HG02759 (cell line): ENCODE measurements around the gene AKR1C3.
"Not testable (repeated sequence)": the region's sequence is repeated elsewhere in the genome, so short reads cannot be mapped to it uniquely, and the experiment has no call there.

Experiments used
- ATAC-seq: cut with Tn5 transposase; IDR thresholded peaks from one replicate; pipeline ENCODE4 v1.9.1; 2021; ENCODE audit warnings: mild to moderate bottlenecking, moderate library complexity; ENCODE audit not compliant: unreplicated experiment

Gene AKR1C3

GRCh38 chr10:5088703-5089261, 5.4 kb upstream of the AKR1C3 start:
- no peak for ATAC-seq

GRCh38 chr10:5089865-5090264, 4.3 kb upstream of the AKR1C3 start:
- no peak for ATAC-seq

- ATAC-seq: no peak
Observed at GRCh38 chr10:5090551-5090950, 3.7 kb upstream of the AKR1C3 start.

- no peak for ATAC-seq
Observed at GRCh38 chr10:5091196-5091595, 3.0 kb upstream of the AKR1C3 start.

GRCh38 chr10:5092375-5092774, 1.8 kb upstream of the AKR1C3 start:
- ATAC-seq: no peak

GRCh38 chr10:5092848-5093790, 1.1 kb upstream of the AKR1C3 start:
- no peak for ATAC-seq

GRCh38 chr10:5095687-5096086, 1.5 kb downstream of the AKR1C3 start:
- ATAC-seq: no peak

GRCh38 chr10:5096108-5096507, 1.9 kb downstream of the AKR1C3 start:
- no peak for ATAC-seq

GRCh38 chr10:5102479-5102878, 8.3 kb downstream of the AKR1C3 start:
- ATAC-seq: not testable (repeated sequence)

GRCh38 chr10:5103481-5103880, 9.3 kb downstream of the AKR1C3 start:
- no peak for ATAC-seq

- no peak for ATAC-seq
Observed at GRCh38 chr10:5105626-5106025, 11.4 kb downstream of the AKR1C3 start.

GRCh38 chr10:5106553-5106952, 12.3 kb downstream of the AKR1C3 start:
- no peak for ATAC-seq

GRCh38 chr10:5107860-5108526, 13.8 kb downstream of the AKR1C3 start:
- ATAC-seq: no peak

- no peak for ATAC-seq
Observed at GRCh38 chr10:5108658-5109416, 14.6 kb downstream of the AKR1C3 start.

- ATAC-seq: not testable (repeated sequence)
Observed at GRCh38 chr10:5109861-5110260, 15.6 kb downstream of the AKR1C3 start.

- ATAC-seq: no peak
Observed at GRCh38 chr10:5116621-5117020, 22.4 kb downstream of the AKR1C3 start.

- no peak for ATAC-seq
Observed at GRCh38 chr10:5117026-5117425, 22.8 kb downstream of the AKR1C3 start.

- not testable (repeated sequence) for ATAC-seq
Observed at GRCh38 chr10:5119997-5120396, 25.8 kb downstream of the AKR1C3 start.

- ATAC-seq: no peak
Observed at GRCh38 chr10:5123886-5124285, 29.7 kb downstream of the AKR1C3 start.

- no peak for ATAC-seq
Observed at GRCh38 chr10:5125315-5126044, 31.3 kb downstream of the AKR1C3 start.
